GM19238 (cell line): ENCODE results near the gene SLC27A3.

Source experiments
- DNase-seq: peaks from one replicate; pipeline ENCODE4 v3.0.0; 2011; ENCODE audit warnings: low spot score; ENCODE audit not compliant: insufficient read length

Gene SLC27A3

DNA sequence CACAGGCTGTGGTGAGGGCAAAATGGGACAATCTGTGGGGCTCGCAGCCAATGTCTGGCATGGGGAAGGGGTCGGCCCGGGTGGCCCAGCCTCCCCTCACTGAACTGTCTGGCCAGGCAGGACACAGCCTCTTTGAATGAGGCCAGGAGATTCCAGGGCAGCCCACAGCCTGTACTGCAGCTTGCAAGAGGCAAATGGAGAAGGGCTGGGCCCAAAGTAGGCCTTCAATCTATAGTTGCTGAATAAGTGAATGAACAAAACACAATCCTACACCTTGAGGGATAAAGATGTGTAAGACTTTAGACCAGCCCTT is 23.2 kb downstream of the SLC27A3 start:
- DNase-seq, result no peak

DNA sequence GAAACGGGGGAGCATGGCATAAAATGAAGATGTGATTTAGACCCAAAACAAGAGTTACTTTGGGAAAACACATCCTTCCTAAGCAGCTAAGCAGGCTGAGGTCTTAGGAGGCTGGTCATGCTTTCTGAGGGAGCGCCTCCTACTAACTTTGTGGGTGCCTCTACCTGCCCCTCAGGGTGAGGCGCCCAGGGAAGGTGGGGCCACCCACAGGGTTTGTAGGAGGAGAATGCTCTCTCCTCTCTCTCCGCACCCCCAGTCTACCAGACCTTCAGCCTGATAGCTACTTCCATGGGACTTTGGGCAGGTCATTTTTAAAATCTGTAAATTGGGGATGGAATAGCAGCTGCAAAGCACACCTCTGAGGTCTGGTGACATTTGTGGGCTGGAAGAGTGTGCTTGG is 23.8 kb downstream of the SLC27A3 start:
- DNase-seq, result no peak

DNA sequence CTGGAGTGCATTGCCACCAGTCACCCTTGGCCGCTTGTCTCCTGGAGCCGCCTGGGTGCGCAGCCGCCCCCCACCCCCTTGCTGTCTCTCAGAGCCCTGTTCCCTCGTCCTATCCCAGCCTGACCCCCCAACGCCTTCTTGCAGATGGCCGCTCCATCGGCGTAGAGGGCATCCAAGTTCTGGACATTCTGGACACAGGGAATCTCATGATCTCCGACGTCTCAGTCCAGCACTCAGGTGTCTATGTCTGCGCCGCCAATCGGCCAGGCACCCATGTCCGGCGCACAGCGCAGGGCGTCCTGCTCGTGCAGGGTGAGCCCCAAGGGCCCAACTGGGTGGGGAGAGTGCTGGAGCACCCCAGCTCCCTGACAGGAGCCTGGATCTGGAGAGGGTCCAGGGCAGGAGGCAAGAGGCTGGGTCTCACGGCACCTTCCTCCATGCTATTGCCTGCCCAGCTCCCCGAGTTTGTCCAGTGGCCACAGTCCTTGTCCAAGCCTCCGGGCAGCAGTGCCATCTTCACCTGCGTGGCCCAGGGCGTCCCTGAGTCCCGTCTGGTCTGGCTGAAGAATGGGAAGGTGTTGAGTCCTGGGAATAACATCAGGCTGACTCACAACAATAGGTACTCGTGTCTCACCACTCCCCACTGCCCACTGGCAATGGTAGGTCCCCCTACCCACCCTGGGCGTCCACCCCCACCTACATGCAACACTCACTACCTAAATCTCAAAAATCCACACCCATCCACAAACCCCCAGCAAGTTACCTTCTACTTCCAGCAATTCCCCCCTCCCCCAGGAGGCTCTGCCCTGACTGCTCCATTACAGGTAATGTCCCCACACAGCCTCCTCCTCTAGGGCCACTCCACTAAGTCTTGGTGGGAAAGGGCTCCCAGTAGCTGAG is 24.6 kb downstream of the SLC27A3 start:
- DNase-seq, result no peak

DNA sequence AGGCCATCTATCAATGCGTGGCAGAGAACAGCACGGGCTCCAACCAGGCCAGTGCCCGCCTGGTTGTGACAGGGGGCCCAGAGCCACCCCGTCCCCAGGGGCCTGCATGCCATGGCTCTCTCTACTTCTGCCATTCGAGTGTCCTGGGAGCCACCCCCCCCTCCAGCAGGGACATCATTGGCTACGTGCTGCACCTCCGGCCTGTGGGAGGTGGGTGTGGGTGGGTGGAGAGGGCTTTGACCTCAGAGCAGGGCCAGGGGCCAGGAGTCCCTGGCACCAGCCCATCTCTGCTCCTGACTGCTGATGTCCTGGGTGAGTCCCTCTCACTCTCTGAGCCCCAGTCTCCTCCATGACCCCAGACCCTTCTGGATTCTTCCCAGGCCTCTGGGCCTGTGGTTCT is 25.3 kb downstream of the SLC27A3 start:
- DNase-seq, result no peak

DNA sequence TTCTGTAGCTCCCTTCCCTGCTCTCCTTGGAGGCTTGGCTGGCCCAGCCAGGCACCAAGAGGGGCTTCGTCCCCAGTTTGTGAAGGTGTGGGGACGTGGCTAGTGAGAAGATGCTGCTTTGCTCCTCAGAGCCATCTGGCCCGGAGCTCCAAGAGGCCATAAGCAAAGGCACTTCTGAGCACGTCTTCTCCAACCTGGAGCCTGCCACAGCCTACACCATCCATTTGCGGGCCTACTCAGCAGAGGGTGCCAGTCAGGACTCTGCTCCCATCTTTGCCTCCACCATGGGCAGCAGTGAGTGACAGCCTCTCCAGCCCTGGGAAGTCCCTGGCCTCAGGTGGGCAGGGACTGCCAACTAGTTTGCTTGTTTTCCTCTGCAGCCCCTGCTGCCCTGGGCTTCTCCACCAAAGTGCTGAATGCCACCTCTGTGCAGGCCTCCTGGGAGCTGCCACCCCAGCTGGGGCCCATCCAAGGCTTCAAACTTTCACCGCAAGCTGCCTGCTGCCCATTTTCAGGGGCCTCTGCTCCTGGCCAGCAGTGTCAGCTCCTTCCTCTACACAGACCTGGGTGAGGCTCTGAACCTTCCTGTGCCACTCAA is 25.9 kb downstream of the SLC27A3 start:
- DNase-seq, result no peak

DNA sequence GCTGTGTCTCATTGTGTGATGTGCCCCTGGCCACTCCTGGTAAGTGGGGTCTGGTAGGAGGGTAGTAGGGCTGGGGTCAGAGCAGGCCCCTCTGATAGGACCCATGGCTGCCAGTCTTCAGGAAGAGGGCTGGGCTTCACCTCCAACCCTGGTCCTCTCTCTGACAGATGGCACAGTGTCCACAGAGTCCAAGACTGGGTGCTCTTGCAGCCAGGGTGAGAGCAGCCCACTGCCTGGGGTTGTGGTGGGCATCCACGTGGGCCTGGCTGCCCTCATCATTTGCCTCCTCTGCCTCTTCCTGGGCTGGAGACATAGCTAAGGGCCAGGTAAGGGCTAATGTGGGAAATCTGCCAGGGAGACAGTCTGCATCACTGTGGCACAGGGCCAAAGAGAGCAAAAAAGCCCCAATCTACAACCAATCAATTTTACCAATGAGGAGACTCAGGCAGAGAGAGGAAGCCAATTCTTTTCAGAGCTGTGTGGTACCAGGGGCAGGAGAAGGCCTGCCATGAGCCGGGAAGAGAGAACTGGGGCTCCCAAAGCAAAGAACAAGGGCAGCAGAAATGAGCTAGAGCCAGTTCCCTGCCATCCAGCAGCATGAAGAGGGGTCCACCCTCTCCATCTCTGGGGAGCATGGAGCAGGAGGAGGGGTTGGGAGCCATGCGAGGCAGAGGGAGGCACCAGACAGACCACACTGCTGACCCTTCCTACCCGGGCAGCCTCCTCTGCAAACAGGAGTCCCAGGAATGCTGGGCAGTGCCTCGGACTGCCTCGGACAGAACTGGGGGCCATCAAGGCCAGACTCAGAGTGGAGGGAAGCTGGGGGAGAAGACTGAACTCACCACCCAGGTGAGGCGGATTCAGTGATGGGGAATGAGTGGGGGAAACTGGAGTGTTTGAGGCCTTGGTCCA is 26.8 kb downstream of the SLC27A3 start:
- DNase-seq, result no peak

DNA sequence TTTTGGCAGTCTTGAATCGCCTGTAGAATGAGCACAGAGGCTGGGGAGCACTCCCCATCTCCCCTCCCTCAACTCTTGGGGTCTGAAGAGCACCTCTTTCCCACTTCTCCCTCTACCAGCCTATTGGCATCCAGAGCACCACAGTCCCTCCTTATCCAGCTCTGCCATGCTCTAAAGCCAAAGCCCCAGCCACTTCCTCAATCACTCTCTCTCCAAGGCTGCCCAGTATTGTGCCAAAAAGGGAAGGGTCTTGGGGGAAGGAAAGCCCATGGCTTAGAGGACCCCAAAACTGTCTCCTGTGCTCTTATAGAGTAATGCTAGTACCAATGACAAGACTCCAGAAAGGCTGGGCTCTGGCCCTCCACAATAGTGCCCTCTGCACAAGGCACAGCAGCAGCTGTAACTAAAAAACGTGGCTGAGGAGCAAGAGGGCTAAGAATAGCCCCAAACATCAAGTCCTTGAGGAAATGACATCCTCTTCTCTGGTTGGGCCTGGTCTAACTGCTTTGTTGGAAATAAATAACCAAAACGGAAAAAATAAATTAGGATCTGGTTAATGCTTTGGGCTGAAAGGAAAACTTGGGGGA is 28.4 kb downstream of the SLC27A3 start:
- no peak for DNase-seq

DNA sequence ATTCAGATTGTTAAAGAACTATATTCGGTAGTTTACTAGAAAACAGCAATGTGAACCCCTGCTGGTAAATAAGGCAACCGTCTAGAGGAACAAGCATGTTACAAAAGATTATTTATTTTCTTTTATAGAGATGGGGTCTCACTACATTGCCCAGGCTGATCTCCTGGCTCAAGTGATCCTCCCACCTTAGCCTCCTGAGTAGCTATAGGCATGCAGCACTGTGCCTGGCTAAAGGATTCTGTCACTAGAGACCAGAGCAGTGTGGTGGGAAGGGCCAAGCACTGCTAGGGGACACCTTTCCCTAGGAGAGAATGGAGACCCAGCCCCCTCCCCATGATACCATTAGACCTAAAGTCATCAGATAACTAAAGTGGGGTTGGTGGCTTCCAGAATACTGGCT is 28.9 kb downstream of the SLC27A3 start:
- no peak for DNase-seq

DNA sequence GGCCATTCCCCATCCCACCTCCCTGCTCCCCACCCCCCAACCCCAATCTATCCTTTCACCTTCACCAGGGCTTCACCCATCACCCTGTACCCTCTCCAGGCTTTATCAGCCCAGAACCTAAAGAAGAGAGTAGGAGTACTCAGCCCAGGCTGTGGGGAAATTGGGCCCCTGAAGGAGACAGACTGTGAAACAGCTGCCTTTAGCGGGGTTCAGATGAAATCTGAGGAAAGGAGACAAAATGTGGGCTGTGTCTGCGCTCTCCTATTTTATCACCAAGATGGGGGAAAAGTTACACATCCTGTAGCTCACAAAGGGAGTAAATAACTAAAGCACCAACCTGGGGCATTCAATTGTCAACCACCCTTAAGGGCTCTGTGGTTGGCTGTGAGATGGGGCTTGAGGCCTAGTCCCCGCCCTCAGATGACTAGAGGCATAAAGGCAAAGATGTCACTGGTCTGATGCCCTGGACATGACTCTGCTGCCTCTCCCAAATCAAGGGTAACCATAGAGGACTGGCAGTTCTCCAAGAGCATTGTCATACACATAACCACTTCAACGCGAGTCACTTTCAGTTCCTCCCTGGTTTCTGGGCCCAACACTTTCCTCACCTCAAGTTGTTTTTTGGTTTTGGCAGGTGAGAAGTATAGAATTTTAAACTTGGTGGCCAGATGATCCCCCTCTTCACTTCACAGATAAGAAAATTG is 30.0 kb downstream of the SLC27A3 start:
- peak; percentile 91 for DNase-seq

DNA sequence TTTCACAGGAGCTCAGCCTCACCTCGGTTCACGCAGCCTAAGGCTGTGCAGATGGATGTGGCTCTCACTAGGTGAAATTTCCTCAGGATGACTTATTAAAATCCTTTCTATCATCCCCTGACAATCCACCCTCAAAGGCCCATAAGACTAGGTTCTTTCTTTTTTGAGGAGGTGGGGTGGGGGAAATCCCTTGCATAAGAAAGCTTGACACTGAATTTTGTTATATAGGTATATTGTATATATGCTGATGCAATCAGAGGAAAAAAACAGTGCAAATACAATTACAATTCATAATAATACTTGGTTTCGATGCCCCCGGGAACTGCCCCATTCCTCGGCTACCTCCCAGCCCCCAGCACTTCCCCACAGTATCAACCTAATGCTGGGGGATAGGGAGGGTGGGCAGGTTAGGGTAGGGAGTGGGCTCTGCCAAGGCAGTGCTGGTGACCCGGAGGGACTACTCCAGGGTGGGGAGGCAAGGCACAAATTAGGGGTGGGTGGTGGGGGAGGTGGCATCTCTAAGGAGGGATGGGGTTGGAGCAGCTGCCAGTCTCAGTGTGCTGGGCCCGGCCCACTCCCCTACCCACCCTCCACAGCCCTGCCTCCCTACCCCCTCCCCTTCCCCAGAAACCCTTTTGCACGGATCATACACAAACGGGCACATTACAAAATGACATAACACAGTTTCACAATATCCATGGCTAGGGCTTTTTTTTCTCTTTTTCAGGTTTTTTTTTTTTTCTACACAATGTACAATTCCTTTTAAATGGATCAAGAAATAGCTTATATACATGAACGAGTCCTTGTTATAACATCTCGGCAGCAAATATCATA is 30.9 kb downstream of the SLC27A3 start:
- DNase-seq, result no peak

DNA sequence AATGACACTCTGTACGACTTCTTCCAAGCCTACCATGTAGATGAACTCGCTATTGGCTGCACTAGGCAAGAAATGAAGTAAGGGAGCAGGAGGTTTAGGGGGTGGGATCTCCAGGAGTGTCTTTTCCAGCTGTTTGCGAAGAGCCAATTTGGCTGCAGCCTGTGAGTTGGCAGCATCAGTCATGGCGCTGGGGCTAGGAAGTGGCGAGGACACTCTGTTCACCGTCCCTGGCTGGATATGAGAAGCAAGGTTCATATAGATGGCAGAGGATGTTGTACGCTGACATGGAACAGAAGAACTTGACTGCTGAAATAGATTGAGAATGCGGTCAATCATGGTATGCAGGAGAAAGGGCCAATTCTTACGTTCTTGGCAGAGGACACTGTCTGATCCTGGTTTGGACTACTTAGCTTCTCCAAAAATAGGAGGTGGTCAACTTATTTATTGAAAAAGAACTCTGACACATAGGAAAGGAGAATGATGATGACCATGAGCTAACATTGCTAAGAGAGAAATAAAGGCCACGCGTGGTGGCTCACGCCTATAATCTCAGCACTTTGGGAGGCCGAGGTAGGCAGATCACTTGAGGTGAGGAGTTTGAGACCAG is 41.2 kb downstream of the SLC27A3 start:
- no peak for DNase-seq

DNA sequence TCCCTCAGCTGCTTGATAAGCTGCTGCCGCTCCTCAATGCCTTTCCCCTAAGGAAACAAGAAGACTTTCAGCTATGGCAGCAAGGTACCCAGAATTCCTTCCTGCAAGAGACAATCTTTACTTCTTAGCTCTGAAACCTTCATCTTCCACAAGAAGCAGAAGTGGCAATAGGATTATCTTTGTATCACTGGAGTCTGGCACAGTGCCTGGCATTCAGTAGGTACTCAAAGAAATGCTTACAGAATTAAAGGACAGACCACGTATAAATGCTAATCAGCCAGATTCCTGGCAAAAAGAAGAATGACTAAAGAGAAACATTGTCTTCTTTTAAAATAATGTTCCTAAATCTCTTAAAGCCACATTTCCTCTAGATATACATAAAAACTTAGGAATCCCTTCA is 43.7 kb downstream of the SLC27A3 start:
- DNase-seq, result no peak

DNA sequence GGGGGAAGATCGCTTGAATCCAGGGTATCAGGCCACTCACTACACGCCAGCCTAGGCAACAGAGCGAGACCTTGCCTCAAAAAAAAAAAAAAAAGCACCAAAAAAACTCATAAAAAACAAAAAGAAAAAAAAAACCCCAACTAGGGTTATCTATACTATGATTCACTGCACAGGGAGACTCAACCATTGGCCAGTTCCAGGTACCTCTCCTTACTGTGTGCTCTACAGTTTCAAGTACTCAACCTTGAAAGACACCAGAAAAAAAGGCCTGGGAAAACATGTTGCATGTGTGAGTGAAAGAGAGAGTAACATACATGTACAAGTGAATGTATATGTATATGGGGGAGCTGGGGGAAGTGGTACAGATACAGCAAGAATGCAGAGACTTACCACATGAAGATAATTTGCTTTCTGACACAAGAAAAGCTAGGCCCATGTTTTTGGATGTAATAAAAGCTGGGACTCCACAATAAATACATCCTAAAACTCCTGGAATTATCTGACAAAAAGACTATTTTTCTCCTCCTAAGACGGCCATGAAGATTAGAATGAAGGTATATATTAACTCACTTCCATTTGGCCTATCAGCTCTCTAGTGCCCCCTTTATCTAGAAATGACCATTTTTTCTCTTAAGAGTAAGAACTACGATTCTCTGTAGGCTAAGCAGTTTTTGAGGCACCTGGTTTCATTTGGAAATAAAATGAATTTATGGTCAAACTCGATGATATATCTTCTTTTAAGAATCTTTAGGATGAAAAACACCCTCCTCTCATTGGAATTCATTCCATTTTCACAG is 52.2 kb downstream of the SLC27A3 start:
- no peak for DNase-seq
